ENCODE measurements around the gene KCNH3. TPM values are rescaled to one million over a fixed set of nuclear protein-coding genes. Genes with fewer than 3 reads are reported as not detected.

Gene KCNH3
- total and polyA plus RNA-seq, 10 of the 15 experiments (the other 5 are each of a cell fraction or from before 2014, with no cell fraction given) = 0.03 to 0.45 (median 0.08) TPM; not detected in 5

DNA sequence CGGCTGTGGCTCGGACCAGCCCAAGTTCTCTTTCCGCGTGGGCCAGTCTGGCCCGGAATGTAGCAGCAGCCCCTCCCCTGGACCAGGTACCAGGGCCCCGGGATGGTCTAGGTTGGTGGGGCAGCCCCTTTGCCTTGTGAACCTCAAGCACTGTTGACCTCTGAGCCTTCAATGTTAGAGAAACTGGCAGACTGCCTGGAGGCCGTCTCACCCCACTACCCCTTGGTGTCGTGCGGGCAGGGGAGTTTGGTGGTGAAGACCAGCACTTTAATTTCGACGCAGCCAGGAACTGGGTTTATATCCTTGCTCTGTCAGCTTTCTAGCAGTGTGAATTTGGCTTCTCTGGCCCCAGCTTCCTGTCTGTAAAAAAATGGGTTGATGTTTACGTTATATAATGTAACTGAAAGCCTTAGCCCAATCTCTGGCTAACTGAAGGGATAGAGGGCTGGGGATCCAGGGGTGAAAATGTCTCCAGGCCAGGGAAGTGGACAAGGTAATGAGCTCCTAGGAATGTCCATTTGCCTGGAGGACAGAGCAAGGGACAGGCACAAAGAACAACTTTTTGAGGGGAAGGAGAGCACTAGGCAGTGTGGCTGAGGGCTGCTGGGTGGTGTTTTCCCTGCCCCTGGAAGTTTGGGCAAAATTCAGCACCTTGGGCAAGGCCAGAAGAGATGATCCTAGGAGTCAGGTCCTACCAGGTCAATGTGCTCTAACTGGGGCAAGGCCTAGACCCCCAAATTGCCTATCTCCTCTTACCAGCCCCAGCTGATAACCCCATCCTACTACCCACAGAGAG is 17.8 kb downstream of the KCNH3 start:
- ATAC-seq (no peak), DNase-seq (ENCODE audit: low read depth, low spot score) (no peak), FAIRE-seq (no peak)
- ChIA-PET RAD21 (ENCODE audit: unreplicated experiment) (no interaction called here), SMC1A (ENCODE audit: uncharacterized antibody, unreplicated experiment) (interaction anchor here (0.6 to 1.2 kb wide), 2 partner anchors 196 to 198 kb away, joined by 3 read pairs; no protein-coding TSS in a partner anchor), CTCF (interaction anchor here (6.5 kb wide), 1 partner anchor 198 kb away, joined by 67 read pairs; no protein-coding TSS in a partner anchor), POLR2A (no interaction called here)
- intact Hi-C loops (cut with micrococcal nuclease; ENCODE audit: unreplicated experiment) = no loop called here
- no peak overlapping the region for H3K27ac ChIP-seq (ENCODE audit: control insufficient read depth, insufficient read depth)
- H3K79me2 ChIP-seq (ENCODE audit: control insufficient read depth, insufficient read depth, low read length) = no peaks in the 10 kb centered on the region
- no peaks in the 10 kb centered on the region for H3K9me3 ChIP-seq (replicated peaks; ENCODE audit: control insufficient read depth, insufficient read depth, low read length)
- H3K4me3 ChIP-seq = no peak overlapping the region
- no peak overlapping the region for H3K9ac ChIP-seq (ENCODE audit: control insufficient read depth, insufficient read depth, low read length)
- WGBS (ENCODE audit: insufficient coverage, insufficient replicate concordance, low lambda C conversion rate, missing lambda C conversion rate) = 91% methylated on average over 12 of the region's 12 CpGs
- no peak overlapping the region for H3K4me2 ChIP-seq (ENCODE audit: control insufficient read depth, insufficient read depth)
- in situ Hi-C loops (cut with MboI) = no loop called here
- H4K20me1 ChIP-seq (ENCODE audit: control insufficient read depth, insufficient read depth) = no peaks in the 10 kb centered on the region
- H3K4me1 ChIP-seq (ENCODE audit: control insufficient read depth, insufficient read depth, low read length) = no peaks in the 10 kb centered on the region
- H2AFZ ChIP-seq (ENCODE audit: control insufficient read depth, low read depth, low read length) = no peak overlapping the region
- TF ChIP-seq, protein P1, sequence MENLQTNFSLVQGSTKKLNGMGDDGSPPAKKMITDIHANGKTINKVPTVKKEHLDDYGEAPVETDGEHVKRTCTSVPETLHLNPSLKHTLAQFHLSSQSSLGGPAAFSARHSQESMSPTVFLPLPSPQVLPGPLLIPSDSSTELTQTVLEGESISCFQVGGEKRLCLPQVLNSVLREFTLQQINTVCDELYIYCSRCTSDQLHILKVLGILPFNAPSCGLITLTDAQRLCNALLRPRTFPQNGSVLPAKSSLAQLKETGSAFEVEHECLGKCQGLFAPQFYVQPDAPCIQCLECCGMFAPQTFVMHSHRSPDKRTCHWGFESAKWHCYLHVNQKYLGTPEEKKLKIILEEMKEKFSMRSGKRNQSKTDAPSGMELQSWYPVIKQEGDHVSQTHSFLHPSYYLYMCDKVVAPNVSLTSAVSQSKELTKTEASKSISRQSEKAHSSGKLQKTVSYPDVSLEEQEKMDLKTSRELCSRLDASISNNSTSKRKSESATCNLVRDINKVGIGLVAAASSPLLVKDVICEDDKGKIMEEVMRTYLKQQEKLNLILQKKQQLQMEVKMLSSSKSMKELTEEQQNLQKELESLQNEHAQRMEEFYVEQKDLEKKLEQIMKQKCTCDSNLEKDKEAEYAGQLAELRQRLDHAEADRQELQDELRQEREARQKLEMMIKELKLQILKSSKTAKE (IDR thresholded peaks at IDR 0.05; ENCODE audit: low read depth, poor library complexity, severe bottlenecking) = no peak
- TF ChIP-seq YBX1 (IDR thresholded peaks at IDR 0.05) (no peak), POLR2AphosphoS2 (IDR thresholded peaks at IDR 0.05; ENCODE audit: low read depth, low read length) (no peak), RELA (IDR thresholded peaks at IDR 0.05; ENCODE audit: borderline replicate concordance, partially characterized antibody) (no peak), MXI1 (IDR thresholded peaks at IDR 0.05; ENCODE audit: low read depth, low read length) (no peak)
- peaks cover 0 to 2% of the 10 kb centered on the region in 2 experiments; a peak in 1 of 4 replicates for H3K27me3 ChIP-seq (replicated peaks in 1 of 2; ENCODE audit: control insufficient read depth in 2 of 2, insufficient read depth in 2 of 2, low read length in 1 of 2)
- H3K36me3 ChIP-seq (ENCODE audit: control insufficient read depth in 2 of 2, insufficient read depth in 2 of 2, low read length in 1 of 2) = peaks cover 12 to 21% of the 10 kb centered on the region in 2 experiments
- BruUV-seq (replicated peaks) = no TSS peak
